Activated naive CD4-positive, alpha-beta T cell (primary cell): ENCODE data around the gene KCNH1.

ENCODE experiments used
- DNase-seq, 4 experiments: peaks; one replicate each; lab custom pipeline; 2025; lab: John Stamatoyannopoulos, UW

The KCNH1 gene

DNA sequence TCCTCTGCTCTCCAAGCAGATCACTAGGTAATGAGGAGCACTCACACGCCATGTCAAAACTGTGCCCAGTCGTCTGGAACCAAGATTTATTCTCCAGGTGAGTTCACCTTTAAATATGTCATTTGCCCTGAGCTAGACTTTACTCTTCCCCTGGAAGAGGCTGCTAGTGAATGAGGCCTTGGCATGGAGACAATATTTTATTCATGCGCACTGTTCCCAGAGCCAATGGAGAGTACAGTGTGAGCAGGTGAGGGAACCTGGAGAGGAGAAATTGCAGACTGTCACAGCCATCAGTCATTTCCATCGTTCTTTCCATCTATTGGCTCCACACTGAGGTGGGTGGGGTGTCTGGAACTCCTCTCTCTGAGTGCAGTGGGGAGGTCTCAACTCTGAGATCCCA, 333.6 kb downstream of the KCNH1 start:
- no peak for DNase-seq

DNA sequence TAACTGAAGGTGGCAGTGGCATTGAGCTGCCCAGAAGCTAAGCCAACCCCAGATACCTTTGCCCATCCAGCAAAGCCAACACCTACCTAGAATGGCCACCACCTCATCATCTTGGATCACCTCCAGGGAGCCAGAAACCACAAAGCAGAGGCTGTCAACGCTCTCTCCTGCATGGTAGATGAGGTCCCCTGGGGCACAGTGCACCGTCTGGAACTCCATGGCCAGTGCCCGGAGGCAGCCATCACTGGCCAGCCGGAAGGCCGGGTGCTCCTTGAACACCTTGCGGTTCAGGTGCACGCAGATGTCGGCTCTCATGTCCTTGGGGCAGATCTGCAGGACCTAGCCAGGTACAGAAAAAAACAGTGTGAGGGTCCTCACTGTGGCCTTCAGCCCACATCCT, 336.5 kb downstream of the KCNH1 start:
- no peak for DNase-seq

DNA sequence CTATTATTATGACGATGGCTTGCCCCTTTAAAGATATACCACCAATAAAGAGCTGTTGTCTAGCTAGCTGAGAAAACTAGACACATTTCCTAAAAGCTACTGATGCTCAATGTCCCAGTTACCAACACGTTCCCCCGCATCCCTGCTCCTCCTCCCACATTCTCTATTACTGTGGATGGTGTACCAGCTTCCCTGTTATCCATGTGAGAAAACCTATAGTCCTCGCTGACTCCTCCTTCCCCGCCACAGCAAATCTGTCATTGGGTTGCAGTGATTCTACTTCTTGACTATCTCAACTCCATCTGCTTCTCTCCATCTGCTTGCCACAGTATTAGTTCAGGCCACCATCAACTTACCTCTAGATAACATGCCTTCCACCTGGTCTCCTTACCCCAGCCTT, 337.5 kb downstream of the KCNH1 start:
- no peak for DNase-seq

DNA sequence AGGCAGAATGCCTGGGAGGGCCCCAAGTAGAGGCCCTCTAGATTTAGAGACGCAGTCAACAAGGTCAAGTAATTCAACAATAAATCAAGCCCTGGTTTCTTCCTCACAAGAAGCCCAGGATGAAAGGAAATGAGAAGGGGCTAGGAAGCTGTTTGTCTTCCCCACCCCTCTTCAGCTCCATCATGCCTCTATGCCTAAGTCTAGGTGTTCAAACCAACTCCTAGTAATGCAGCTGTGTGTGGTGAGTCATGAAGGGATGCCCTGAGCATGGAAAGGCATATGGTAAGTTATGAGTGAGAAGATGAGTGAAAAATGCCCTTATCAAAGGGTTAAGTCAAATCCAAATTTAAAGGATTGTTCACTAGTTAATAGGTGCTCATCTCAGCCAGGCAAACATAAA, 339.5 kb downstream of the KCNH1 start:
- no peak for DNase-seq

DNA sequence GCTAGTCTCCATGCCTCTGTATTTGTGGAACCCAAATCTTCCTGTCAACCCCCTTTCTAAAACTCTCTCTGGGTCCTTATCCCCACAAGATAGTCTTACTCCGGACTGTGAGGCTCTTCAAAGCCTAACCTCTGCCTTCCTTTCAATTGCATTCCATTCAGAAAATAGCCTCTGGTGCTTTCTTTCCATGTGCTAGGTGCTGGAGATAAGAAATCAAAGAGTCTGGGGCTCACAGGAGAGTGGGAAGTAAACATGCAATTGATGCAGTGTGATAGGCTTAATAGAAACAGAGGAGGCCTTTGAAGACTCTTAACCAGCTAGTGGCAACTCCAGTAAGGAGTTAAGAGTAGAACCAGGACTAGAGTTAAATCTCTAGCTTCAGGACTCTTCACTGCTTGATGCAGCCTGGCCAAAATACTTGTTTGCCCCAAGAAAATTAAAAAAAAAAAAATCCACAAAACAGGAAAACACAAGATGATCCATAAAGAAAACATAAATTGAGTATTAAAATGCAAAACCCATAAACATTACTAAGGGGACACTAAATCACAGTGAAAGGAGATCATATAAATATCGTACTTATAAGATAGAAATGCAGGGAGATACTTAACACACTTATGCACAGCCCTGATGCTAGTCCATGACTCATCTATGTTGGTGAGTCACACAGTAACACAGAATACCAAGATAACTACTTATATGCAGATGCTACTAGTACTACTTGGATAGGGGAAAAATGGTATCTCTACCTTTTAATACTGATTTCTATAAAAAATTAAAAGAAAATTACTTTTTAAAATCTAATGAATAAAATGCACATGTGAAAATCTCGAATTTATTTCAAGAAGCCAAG, 341.5 kb downstream of the KCNH1 start:
- DNase-seq, result no peak

DNA sequence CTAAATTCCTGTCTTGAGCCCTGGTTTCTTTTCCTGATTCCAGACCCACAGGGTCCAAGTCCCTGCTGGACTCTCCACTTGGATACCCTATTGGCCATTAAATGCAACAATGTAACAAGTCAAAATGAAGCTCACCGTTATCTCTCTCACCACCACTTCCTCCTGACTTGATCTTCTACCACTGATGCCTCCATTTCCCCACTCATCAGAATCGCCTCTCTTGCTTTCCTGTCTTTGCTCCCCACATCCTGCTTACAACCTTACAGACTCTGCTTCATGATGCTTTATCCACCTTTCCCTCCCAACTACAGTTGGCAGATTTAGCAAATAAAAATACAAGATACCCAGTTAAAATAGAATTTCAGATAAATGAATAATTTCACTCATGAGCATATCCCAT, 343.8 kb downstream of the KCNH1 start:
- no peak for DNase-seq

DNA sequence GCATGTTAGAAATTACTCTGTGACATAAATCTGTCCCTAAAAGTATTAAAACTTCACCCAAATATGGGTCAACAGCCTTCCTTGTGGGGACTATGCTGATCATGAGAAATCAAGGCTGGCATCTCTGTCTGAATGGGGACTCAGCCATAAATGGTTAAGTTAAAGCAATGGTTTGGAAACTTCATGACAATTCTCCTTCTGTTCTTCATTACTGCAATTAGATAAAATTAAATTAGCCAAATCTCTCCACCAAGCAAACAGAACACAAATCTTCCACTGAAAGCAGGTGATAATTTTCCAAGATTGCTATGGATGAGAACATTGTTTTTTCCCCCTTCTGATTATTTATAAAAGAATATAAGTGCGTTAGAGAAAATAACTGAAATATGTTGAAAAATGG, 346.1 kb downstream of the KCNH1 start:
- DNase-seq, result no peak

DNA sequence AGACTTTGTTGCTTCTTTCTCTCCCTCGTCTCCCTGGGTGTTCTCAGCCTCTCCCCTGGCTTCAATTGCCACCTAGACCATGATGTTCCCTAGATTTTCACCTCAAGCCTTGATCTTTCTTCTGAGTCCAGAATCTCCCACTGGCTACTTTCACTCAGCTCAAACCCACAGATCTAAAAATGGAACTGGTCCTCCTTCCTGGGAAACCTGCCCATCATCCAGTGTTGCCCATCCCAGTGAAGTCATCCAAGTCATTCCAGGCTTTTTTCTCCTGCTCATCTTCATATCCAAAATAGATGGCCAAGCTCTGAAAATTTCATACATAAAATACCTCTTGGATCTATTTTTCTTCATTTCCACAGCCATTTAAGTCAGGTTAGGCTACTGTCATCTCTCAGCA, 347.4 kb downstream of the KCNH1 start:
- DNase-seq, result no peak

DNA sequence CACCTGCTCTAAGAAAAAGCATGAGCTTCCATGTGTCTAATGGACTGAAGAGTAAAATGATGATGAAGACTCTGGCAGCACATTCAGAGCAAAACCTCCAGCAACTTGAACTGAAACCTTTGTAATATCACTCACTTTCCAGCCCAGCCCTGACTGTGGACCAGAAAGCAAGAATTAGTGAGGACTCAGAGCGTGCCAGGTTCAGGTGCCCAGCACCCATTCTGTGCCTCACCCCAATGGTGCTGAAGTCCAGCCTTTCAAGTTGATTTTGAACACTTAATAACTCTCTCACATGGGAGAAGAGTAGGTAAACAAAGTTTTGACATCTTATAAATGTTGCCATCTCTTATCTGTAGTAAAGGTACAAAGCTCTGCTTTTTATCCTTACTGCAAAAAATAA, 350.0 kb downstream of the KCNH1 start:
- no peak for DNase-seq

DNA sequence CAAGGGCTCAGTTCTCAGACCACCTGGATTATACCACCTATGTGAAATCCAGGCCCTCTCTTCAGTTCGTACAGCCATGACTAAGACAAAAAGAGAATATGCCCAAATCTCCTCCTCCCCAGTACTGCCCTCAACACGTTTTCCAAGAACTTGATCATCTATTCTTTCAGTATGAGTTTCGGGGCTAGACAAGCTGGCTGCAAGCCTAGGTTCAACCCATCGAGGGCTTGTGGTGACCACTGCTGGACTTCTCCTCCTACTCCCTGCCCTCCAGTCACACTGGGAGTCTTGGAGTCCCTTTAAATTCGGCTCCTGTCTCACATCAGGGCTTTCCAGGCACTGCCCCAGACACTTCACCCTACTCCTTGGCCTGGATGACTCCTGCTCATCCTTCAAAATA, 352.3 kb downstream of the KCNH1 start:
- DNase-seq, result no peak

DNA sequence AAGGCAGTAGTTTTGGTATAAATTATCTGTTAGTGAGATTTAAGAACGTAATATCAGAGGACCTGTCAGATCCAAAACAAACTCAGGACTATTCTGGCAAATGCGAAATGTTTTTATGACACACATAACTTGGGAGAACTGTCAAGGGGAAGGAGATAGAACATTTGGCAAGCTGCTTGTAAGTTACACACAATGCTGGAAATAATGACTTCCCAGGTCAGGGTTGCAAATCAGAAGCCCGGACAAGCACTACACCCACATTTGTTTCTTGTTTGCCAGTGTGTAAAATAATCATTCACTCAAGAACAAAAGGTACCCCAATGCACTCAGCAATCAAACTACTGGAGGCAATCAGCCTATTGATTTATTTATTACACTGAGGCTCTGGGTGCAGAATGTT, 354.7 kb downstream of the KCNH1 start:
- DNase-seq, result no peak

DNA sequence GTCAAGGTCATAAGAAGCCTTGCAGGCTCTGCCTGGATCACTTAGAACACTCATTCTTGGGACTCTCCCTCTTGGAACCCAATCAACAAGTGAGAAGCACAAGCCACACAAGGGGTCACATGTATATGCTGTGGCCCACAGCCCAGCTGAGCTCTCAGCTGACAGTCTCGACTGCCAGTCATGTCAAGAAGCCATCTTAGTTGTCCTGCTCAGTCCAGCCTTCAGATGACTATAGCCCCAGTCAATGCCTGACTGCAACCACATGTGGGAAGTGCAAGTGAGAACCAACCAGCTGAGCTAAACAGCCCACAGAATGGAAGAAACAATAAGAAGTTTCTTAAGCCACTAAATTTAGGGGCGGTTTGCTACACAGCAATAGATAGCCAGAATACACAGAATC, 356.0 kb downstream of the KCNH1 start:
- no peak for DNase-seq

DNA sequence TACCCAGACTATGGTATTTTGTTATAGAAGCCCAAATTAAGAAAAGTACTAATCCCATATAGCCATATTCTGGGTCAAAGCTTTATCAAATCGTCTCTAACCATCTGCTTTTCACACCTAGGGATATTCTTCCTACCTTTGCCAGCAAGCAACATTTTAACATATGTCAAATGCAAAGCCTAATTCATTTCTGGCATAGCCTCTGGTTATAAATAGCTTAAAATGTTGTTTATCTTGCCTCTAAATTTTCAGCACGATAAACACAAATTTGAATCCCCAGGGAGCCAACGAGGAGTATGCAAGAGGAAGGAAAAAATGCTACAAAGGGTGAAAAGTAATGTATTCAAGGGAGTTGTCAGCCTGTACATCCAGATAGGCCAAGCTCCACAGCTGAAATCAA, 357.2 kb downstream of the KCNH1 start:
- DNase-seq, result no peak

DNA sequence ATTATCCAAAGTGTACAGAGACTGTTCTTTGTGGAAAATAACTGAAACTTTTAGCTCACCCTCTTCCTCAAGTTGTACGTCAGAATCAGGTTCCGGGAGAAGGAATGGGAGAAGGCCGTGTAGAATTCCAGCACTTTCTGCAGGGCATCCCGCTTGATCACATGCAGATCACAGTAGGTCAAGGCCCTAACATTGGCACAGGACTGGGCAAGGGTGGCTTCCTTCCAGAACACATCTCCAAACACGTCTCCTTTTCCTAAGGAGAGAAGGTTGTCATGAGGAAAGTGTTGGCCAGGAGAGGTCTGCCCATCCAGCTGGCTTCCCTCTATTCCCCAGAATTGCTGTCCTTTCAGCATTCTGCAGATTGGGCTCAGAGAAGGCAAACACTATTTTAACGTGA, 358.7 kb downstream of the KCNH1 start:
- DNase-seq, result no peak

DNA sequence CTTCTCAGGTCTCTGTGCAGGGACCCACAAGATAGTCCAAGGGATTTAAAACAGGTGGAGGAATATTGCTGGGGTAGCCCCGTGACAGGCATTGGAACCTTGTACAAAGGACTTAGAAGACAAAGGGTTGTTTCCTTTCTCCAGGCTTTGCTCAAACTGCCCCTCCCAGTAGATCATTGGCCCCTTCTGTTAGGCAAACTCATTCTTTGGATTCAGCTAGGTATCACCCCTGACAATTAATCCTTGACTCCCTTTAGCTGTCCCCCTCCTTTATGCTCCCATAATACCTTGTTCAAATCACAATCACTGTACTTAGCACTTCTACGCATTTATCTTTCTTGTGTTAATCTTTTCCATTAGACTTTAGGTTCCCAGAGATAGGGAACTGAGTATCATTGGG, 360.5 kb downstream of the KCNH1 start:
- no peak for DNase-seq

DNA sequence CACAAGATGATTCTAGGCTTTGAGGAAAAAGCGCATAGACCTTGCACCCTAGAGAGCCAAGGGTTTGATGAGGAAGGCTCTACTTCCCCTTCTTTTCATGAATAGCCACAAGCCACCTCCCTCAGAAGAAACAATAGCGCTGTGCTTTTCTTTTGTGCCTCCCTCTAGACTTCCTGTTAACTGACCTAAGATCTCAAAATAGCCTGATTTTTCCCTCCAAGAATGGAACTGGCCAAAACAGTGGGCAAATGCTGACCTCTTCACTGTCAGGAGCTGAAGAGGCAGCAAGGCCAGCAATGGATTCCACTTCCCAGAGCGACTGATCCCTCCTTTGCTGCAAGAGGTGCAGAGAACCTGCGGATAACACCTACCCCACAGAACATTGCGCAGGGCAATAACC, 362.8 kb downstream of the KCNH1 start:
- no peak for DNase-seq

DNA sequence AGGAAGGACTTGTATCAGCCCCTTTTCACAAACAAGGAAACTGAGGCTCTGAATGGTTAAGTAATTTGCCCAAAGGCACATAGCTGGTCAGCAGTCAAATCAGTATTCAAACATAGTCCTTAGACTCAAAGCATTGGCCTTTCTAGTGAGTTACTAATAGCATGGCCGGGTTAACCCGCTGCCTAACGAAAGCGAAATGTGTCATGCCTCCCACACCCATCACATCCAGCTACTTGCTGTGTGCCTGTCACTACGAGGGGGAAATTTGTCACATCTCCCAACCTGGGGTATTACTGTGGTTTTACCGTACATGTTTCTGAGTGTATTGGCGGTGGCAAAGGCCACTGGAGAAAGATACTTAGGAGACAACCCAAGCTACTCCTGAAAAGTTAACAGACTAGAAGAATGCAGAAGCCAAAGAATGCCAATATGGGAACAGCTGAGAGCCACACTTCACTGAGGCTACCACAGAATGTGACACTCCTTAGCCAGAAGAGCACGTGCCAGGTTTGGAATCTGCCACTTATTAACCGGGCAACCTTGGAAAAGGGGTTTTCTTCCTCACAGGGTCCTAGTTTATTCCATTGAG, 363.5 kb downstream of the KCNH1 start:
- DNase-seq, result no peak

DNA sequence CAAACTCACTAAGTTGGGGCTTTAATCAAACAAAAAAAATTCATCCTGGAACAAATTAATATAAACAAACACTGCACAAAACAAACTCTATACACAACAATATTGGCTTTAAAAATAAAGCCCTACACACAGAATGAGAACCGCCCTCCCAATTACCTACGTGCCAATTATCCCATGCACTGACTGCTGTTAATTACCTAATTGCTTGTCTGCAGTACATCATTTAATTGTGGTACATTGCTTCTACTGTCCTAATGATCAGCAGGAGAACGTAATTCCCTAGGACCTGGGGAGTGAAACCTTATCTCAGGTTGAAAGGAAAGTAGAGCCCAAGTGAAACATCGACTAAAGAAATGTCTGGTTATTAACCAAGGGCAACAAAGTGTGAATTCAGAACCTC, 364.5 kb downstream of the KCNH1 start:
- DNase-seq, result no peak

DNA sequence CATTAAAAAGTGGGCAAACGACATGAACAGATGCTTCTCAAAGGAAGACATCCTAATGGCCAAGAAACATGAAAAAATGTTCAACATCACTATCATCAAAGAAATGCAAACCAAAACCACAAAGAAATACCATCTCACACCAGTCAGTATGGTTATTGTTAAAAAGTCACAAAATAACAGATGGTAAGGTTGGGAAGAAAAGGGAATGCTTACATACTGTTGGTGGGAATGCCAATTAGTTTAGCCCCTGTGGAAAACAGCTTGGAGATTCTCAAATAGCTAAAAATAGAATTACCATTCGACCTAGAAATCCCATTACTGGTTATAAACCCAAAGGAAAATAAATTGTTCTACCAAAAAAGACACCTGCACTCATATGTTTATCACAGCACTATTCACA, 369.4 kb downstream of the KCNH1 start:
- DNase-seq, result no peak

DNA sequence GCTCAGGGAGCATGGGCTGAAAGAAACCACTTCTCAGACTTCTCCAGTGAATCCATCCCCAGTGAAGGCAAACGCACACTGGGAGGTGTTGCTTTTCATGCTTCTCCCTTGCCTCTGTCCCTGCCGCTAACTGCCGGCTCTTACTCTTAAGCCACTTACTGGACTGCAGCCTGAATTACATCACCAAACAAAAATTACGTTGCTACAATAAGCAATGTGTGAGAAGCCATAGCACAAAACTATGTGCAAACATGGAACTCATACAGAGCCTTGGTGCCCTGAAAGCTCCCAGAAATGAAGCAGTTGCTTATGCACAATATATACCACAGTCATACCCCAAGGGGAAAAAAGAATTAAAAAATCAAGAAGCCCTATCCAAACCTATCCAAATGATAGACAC, 375.2 kb downstream of the KCNH1 start:
- DNase-seq, result no peak

DNA sequence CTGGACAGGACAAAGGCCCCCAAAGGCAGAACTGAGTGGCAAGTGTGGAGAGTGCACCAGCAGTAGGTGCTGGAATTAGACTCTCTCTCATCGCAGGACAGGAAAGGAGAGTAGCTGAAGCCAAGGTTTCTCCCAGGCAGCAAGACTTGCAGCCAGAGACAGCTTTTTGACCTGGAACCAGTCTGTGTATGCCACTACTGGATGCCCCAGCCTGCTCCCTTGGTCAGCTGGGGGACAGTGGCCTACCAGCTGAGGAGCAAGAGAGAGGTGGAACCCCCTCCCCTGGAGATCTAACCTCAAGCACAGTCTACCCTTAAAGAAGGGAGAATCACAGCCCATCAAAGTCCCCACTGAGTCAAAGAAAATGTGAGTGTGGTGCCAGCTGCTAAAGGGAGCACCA, 375.7 kb downstream of the KCNH1 start:
- no peak for DNase-seq

DNA sequence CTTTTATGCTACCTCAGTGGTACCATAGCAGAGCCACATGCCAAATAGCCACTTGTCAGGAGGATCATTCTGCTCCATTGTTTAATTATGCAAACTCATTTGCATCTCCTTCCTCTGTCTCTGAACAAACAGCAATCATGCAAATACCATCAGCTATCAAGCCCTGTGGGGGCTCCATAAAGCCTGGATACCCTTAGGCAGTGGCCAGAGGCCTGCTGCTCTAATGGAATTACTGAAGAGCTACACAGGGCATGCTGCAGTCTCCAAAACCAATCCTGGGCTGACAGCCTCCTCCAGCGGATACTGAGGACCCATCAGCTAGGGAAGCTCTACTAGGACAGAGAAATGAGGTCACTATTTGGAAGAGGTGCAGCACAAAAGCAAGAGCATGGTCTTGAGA, 376.3 kb downstream of the KCNH1 start:
- DNase-seq, result no peak

DNA sequence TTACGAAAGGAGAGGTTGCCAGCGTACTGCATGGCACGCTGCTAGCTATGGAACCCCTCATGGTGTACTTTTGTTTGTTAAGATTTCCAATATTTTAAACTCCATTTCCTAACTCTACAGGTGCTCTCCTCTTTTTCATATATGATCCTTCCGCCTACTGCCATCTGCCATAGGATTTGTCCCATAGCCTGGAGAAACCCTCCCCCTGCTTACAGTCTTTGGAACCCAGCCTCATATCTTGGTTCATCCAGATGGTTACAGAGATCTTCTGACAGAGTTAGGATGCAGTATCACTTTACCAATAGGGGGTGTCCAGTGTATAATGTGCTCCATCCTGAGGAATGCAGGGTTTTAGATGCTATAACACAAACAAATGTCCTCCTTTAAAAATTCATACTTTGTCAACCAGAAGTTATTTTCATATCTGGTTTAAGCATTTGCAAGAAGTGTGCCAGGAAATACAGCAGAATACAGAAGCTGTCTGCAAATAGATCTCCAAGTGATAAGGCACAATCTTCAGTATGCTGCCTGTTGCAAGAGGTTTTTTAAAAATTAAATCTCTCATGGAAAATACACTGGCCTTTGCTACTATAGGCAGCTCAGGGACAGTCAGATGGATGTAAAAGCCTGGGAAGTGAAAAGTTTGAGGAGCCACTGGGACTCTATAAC, 377.8 kb downstream of the KCNH1 start:
- no peak for DNase-seq
